Muscle of arm (tissue), 12 donors: Measurements from ENCODE around the gene BCO1. TPM values are rescaled to one million over a fixed set of nuclear protein-coding genes. Genes with fewer than 3 reads are reported as not detected.

Experiments
- DNase-seq: peaks from one replicate; pipeline ENCODE4 v3.0.0-alpha.2; 2013
- polyA plus RNA-seq, 12 donors: library from polyadenylated mRNA; unstranded; fragments of 120-200 nt; gene quantifications; one replicate each; pipeline ENCODE4 v1.2.1, GENCODE V29; 2013; ENCODE audit not compliant: insufficient read length in 12 of 12

BCO1 gene
- polyA plus RNA-seq, 12 donors: 0.07 to 0.10 (median 0.08) TPM; not detected in 9

DNA sequence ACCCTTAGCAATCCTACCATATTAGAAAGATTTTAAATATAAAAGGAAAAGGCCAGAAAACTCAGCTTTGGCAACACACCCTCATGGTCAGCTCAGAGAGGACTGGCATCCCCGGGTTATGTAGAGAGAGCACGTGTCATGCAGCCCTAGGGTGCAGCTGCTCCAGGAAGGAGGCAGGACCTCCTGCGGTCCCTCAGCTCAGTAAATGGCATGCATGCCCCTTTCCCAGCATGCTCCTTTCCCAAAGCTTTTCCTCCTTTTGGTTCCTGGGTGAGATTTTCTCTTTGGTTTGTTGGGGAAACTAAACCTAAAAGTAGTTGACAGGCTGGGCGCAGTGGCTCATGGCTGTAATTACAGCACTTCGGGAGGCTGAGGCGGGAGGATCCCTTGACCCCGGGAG is 80.2 kb downstream of the BCO1 start:
- no peak for DNase-seq

- DNase-seq: no peak
Measured at GRCh38 chr16:81319221-81319912, 80.9 kb downstream of the BCO1 start.

DNA sequence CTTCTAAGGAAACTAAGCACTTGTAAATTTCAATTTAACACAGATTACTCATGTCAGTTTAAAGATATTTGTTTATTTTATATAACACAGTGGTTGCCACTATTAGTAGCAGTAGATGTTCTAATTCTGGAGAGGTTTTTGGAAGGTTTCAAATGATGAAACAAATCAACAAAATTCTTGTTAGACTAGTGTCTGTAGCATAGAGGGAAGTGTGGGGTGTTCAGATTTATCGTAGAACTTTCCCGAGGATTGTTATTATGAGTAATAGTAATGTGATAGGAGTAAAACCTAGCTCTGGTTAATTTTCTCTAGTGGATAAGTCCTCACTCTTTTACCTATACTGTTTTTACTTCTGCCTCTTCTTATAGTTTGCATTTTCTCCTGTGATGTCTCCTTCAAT is 82.5 kb downstream of the BCO1 start:
- no peak for DNase-seq

DNA sequence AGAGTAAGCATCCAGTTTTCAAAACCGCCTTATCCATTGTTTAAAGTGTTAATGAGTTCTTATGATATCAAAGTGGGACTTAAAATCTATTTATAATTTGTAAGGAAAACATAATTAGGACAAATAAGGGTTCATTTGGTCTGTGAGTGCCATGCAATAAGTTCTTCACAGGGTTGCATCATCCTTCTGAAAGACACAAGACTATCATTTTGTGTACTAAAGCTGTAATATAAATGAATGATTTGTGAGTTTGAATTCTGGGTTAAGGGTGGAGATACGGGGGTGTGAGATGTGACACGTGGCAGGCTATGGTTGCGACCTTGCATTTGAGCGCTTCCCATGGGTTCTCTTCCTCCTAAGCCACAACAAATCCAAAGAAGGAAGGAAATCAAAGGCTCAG is 83.0 kb downstream of the BCO1 start:
- no peak for DNase-seq

- DNase-seq: no peak
Measured at GRCh38 chr16:81324808-81325207, 86.3 kb downstream of the BCO1 start.

DNA sequence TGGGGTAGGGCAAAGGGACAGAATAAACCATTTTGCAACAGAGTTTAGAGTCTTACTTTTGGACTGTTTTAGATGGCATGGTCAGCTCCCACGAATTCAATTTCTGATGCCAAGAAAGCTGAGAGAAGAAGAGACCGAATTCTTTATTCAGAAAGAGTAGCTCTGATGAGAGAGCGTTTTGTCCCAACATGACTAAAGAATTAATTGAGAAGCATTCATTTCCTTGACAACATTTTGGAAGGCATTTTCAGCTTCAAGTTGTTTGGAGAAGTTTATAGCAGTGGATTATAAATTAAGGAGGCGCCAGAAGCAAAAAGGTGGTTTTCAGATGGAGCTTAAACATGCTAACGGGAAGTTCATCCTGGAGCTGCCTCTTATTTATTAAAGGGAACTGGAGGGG is 88.5 kb downstream of the BCO1 start:
- no peak for DNase-seq

GRCh38 chr16:81327447-81328196 is 89.1 kb downstream of the BCO1 start:
- no peak for DNase-seq

- no peak for DNase-seq
Measured at GRCh38 chr16:81329947-81330346, 91.5 kb downstream of the BCO1 start.

DNA sequence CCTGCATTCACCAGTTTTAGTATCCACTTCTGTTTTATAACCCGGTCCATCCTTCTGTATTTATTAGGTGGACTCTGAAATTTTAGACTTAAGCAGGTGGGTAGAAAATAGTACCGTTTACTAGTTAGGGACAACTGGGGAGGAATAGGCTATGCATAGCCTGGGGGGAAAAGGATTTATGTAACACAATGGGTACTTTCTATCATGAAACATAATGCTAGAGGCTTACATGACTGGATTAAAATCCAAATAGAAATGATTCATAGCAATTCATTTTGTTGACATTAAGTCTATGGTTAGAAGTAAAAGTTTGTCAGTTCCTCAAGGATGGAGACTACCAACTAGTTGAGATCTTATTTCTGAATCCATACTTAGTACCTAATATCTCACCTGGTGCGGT is 94.9 kb downstream of the BCO1 start:
- DNase-seq: no peak

DNA sequence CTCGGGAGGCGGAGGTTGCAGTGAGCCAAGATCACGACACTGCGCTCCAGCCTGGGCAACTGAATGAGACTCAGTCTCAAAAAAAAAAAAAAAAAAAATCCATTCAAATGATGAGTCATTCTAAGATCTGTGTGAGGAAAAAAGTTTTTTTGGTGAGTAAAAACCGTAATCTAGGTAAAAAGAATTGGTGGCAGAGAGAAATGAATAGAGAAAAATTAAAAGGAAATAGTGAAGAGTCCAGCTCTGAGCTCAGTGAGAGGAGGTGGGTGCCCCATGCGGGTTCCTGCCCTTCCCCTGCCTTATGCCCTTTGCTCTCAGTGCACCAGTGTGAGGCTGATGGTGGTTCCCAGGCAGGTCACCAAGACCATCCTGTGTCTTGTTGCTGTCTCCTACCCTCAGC is 97.2 kb downstream of the BCO1 start:
- no peak for DNase-seq

DNA sequence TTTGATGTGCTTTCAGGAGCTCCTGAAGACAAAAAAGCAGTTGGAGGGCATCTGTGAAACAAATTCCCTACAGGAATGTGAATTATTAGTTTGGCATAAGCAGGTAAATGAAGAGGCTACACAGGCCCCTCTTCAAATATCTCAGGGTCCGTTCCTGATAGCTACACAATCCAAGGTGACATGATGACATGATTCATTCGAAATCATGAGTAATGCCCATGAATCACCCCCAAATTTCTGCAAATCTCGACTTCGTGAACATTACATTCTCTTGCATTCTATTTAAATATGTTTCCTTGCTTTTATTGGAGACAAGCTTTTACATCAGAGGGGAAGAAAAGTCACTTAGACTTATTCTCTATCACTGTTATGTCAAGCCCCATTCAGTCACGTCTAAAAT is 98.6 kb downstream of the BCO1 start:
- no peak for DNase-seq

Other genes with a start within 250 kb of the BCO1 start
- 10 to 100 TPM in 11 of 12 donors, not detected in 1; 27.5 to 48.6 (median 36.1) TPM for gene CMC2, start 231.8 kb upstream of the BCO1 start, polyA plus RNA-seq
- 10 to 100 TPM in 10 of 12 donors, 1 to 10 TPM in 1, not detected in 1; 8.0 to 22.4 (median 14.9) TPM for gene CENPN, start 231.5 kb upstream of the BCO1 start, polyA plus RNA-seq
- gene ATMIN, start 202.8 kb upstream of the BCO1 start, polyA plus RNA-seq: 10 to 100 TPM in 11 of 12 donors, not detected in 1; 30.0 to 42.1 (median 36.2) TPM
- gene C16orf46, start 161.5 kb upstream of the BCO1 start, polyA plus RNA-seq: 1 to 10 TPM in 2 of 12 donors, under 1 TPM in 7, not detected in 3; 0.15 to 1.7 (median 0.66) TPM
- 10 to 100 TPM in 11 of 12 donors, not detected in 1; 40.2 to 79.5 (median 65.9) TPM for gene GCSH, start 142.3 kb upstream of the BCO1 start, polyA plus RNA-seq
- gene GAN, start 76.3 kb downstream of the BCO1 start, polyA plus RNA-seq: 1 to 10 TPM in 11 of 12 donors, not detected in 1; 1.8 to 3.8 (median 2.9) TPM
- gene CMIP, start 206.1 kb downstream of the BCO1 start, polyA plus RNA-seq: 10 to 100 TPM in 11 of 12 donors, not detected in 1; 11.8 to 43.9 (median 15.9) TPM